Neutrophil (primary cell): ENCODE results near the gene ANKH.

Source experiments
- H3K27ac ChIP-seq: fragments of 200-600 bp; sonication (generic); 2 replicates; pipeline ENCODE4 v1.5.1; 2016; ENCODE audit warnings: mild to moderate bottlenecking, moderate library complexity
- H3K27me3 ChIP-seq: fragments of 200-600 bp; sonication (generic); 2 replicates; pipeline ENCODE4 v1.6.0; 2016; ENCODE audit warnings: mild to moderate bottlenecking
- H3K36me3 ChIP-seq: fragments of 200-600 bp; sonication (generic); 2 replicates; pipeline ENCODE4 v1.5.1; 2017
- H3K4me1 ChIP-seq, 2 experiments: fragments of 200-600 bp in 1 of 2; sonication (generic) in 1 of 2; 1 replicate in 1 of 2; 2 replicates in 1 of 2; pipeline versions ENCODE4 v1.5.1 to v1.6.1; 2013 to 2016; ENCODE audit warnings: low read depth in 1 of 2, low read length in 1 of 2, mild to moderate bottlenecking in 1 of 2, moderate library complexity in 1 of 2; ENCODE audit not compliant: control insufficient read depth in 1 of 2, insufficient read depth in 1 of 2
- H3K4me3 ChIP-seq, 2 experiments: fragments of 200-600 bp in 1 of 2; sonication (generic) in 1 of 2; 1 replicate in 1 of 2; 2 replicates in 1 of 2; pipeline ENCODE4 v1.5.1; 2013 to 2016; ENCODE audit warnings: low read depth in 1 of 2, low read length in 1 of 2, mild to moderate bottlenecking in 1 of 2, moderate library complexity in 1 of 2
- H3K9me3 ChIP-seq: fragments of 200-600 bp; sonication (generic); 2 replicates; pipeline ENCODE4 v1.5.1; 2016
- CTCF ChIP-seq: fragments of 200-600 bp; sonication (generic); IDR thresholded peaks from 2 replicates; pipeline ENCODE4 v1.5.1; 2016; ENCODE audit warnings: antibody characterized with exemption

The ANKH gene

GRCh38 chr5:14729448-14730385 is 141.9 kb downstream of the ANKH start:
- H3K27ac ChIP-seq, result no peak overlapping the region
- no peaks in the 10 kb centered on the region for H3K27me3 ChIP-seq
- H3K4me3 ChIP-seq, result no peak overlapping the region
- no peaks in the 10 kb centered on the region for H3K4me1 ChIP-seq
- H3K9me3 ChIP-seq, result no peaks in the 10 kb centered on the region
- TF ChIP-seq CTCF, result no peak
- no peaks in the 10 kb centered on the region for H3K36me3 ChIP-seq

- Histone ChIP-seq H3K27ac (no peak overlapping the region), H3K4me1 (no peaks in the 10 kb centered on the region), H3K4me3 (no peak overlapping the region), H3K27me3 (no peaks in the 10 kb centered on the region), H3K36me3 (no peaks in the 10 kb centered on the region), H3K9me3 (no peaks in the 10 kb centered on the region)
- no peak for TF ChIP-seq CTCF
Measured at GRCh38 chr5:14728459-14728938, 143.1 kb downstream of the ANKH start.

GRCh38 chr5:14727928-14728458 is 143.6 kb downstream of the ANKH start:
- Histone ChIP-seq H3K9me3 (no peaks in the 10 kb centered on the region), H3K4me1 (no peaks in the 10 kb centered on the region), H3K4me3 (no peak overlapping the region), H3K36me3 (no peaks in the 10 kb centered on the region), H3K27ac (no peak overlapping the region), H3K27me3 (no peaks in the 10 kb centered on the region)
- TF ChIP-seq CTCF, result no peak

GRCh38 chr5:14727428-14727865 is 144.1 kb downstream of the ANKH start:
- peak; percentile 57 for TF ChIP-seq CTCF
- no peaks in the 10 kb centered on the region for H3K9me3 ChIP-seq
- H3K36me3 ChIP-seq, result no peaks in the 10 kb centered on the region
- H3K27me3 ChIP-seq, result no peaks in the 10 kb centered on the region
- no peaks in the 10 kb centered on the region for H3K4me1 ChIP-seq
- no peak overlapping the region for H3K27ac ChIP-seq
- no peak overlapping the region for H3K4me3 ChIP-seq

- H3K27me3 ChIP-seq, result no peaks in the 10 kb centered on the region
- no peaks in the 10 kb centered on the region for H3K36me3 ChIP-seq
- H3K4me1 ChIP-seq, result no peaks in the 10 kb centered on the region
- H3K27ac ChIP-seq, result no peak overlapping the region
- no peaks in the 10 kb centered on the region for H3K9me3 ChIP-seq
- no peak for TF ChIP-seq CTCF
- H3K4me3 ChIP-seq, result no peak overlapping the region
Measured at GRCh38 chr5:14726066-14726838, 145.3 kb downstream of the ANKH start.
